ENCODE data around the gene NEK9. TPM values are rescaled to one million over a fixed set of nuclear protein-coding genes. Genes with fewer than 3 reads are reported as not detected.

NEK9 gene
- 10 to 100 TPM; 47.1 to 66.1 (median 59.4) TPM for total RNA-seq

- no peak for TF ChIP-seq CTCF (IDR thresholded peaks at IDR 0.05; ENCODE audit: low read depth)
Observed at GRCh38 chr14:75126679-75127473, at the start of gene NEK9. NEK9 (minus strand) TSS chr14:75127048; CDS start chr14:75126921, 127 bp downstream.

GRCh38 chr14:75176142-75176820, 49.4 kb upstream of the NEK9 start, which contains the start of gene TMED10:
TMED10 (minus strand) TSS chr14:75176612; CDS start chr14:75176579, 33 bp downstream.
- TF ChIP-seq CTCF (IDR thresholded peaks at IDR 0.05; ENCODE audit: low read depth) = no peak

- TF ChIP-seq CTCF (IDR thresholded peaks at IDR 0.05; ENCODE audit: low read depth) = no peak
Observed at GRCh38 chr14:75175677-75176141, 48.9 kb upstream of the NEK9 start.

- no peak for TF ChIP-seq CTCF (IDR thresholded peaks at IDR 0.05; ENCODE audit: low read depth)
Observed at GRCh38 chr14:75174066-75174465, 47.2 kb upstream of the NEK9 start.

GRCh38 chr14:75170772-75171171, 43.9 kb upstream of the NEK9 start:
- TF ChIP-seq CTCF (IDR thresholded peaks at IDR 0.05; ENCODE audit: low read depth) = no peak

GRCh38 chr14:75168586-75169335, 41.9 kb upstream of the NEK9 start:
- TF ChIP-seq CTCF (IDR thresholded peaks at IDR 0.05; ENCODE audit: low read depth) = no peak

Measured in subcutaneous adipose tissue (tissue), 4 donors.